ENCODE results near the gene KCNT1.

The KCNT1 gene

DNA sequence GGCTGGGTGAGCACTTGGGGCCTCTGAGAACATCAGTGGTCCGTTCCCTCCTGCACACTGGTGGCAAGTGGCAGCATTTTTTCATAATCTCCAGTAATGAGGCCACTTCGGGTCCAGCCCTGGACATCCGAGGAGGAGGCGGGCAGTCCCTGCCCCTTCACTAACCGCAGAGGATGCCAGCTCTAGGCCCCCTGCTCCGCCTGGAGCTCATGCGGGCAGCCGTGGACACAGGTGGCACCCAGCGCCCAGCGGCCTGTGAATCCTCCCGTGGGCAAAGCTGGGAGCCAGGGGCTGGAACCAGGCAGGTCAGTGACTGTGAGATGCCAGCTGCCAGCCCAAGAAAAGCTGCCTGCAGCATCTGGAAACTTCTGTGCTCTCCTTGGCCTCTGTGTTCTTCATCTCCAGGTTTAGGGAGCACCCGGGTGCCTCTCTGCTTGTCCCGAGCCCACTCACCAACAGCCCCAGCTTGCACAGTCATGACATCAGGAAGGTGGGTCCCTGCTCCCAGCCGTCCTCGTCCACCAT is 92.4 kb downstream of the KCNT1 start:
- Histone ChIP-seq H3K4me3 (ENCODE audit: insufficient read depth, low read length, poor library complexity, severe bottlenecking) (no peak overlapping the region), H3F3A (ENCODE audit: insufficient read depth) (no peaks in the 10 kb centered on the region), H4K20me1 (ENCODE audit: low read depth, low read length) (no peaks in the 10 kb centered on the region), H3K9me3 (ENCODE audit: insufficient read depth, low read length) (no peaks in the 10 kb centered on the region), H2AFZ (ENCODE audit: low read depth, low read length, severe bottlenecking) (no peak overlapping the region), H3K27ac (ENCODE audit: low read depth, low read length) (no peak overlapping the region), H3K9me2 (replicated peaks; ENCODE audit: insufficient read depth, low read length) (no peaks in the 10 kb centered on the region), H3K27me3 (ENCODE audit: low read length) (no peaks in the 10 kb centered on the region), H3K4me2 (ENCODE audit: low read depth, low read length, poor library complexity, severe bottlenecking) (no peak overlapping the region), H3K9ac (ENCODE audit: low read length) (no peak overlapping the region), H3K79me2 (ENCODE audit: insufficient read depth, low read length) (no peaks in the 10 kb centered on the region), H3K36me3 (ENCODE audit: low read length) (no peaks in the 10 kb centered on the region)
- TF ChIP-seq CTCF (IDR thresholded peaks at IDR 0.05; ENCODE audit: insufficient read depth, low read length, poor library complexity, severe bottlenecking) (no peak), EZH2phosphoT487 (conservative IDR thresholded peaks at IDR 0.05; ENCODE audit: low read length) (no peak)

GRCh38 chr9:135795391-135795790 is 93.4 kb downstream of the KCNT1 start:
- H3K27me3 ChIP-seq (ENCODE audit: low read length) = no peaks in the 10 kb centered on the region
- H2AFZ ChIP-seq (ENCODE audit: low read depth, low read length, severe bottlenecking) = no peak overlapping the region
- H3K27ac ChIP-seq (ENCODE audit: low read depth, low read length) = no peak overlapping the region
- no peaks in the 10 kb centered on the region for H3K36me3 ChIP-seq (ENCODE audit: low read length)
- no peaks in the 10 kb centered on the region for H3K9me3 ChIP-seq (ENCODE audit: insufficient read depth, low read length)
- H3K4me3 ChIP-seq (ENCODE audit: insufficient read depth, low read length, poor library complexity, severe bottlenecking) = no peak overlapping the region
- H4K20me1 ChIP-seq (ENCODE audit: low read depth, low read length) = no peaks in the 10 kb centered on the region
- H3K9ac ChIP-seq (ENCODE audit: low read length) = no peak overlapping the region
- no peak overlapping the region for H3K4me2 ChIP-seq (ENCODE audit: low read depth, low read length, poor library complexity, severe bottlenecking)
- H3K9me2 ChIP-seq (replicated peaks; ENCODE audit: insufficient read depth, low read length) = no peaks in the 10 kb centered on the region
- no peaks in the 10 kb centered on the region for H3F3A ChIP-seq (ENCODE audit: insufficient read depth)
- H3K79me2 ChIP-seq (ENCODE audit: insufficient read depth, low read length) = no peaks in the 10 kb centered on the region
- TF ChIP-seq EZH2phosphoT487 (conservative IDR thresholded peaks at IDR 0.05; ENCODE audit: low read length) (no peak), CTCF (IDR thresholded peaks at IDR 0.05; ENCODE audit: insufficient read depth, low read length, poor library complexity, severe bottlenecking) (no peak)

- no peaks in the 10 kb centered on the region for H4K20me1 ChIP-seq (ENCODE audit: low read depth, low read length)
- no peak overlapping the region for H3K27ac ChIP-seq (ENCODE audit: low read depth, low read length)
- H3K27me3 ChIP-seq (ENCODE audit: low read length) = no peaks in the 10 kb centered on the region
- no peak overlapping the region for H3K4me3 ChIP-seq (ENCODE audit: insufficient read depth, low read length, poor library complexity, severe bottlenecking)
- H3K9me3 ChIP-seq (ENCODE audit: insufficient read depth, low read length) = no peaks in the 10 kb centered on the region
- H3K9ac ChIP-seq (ENCODE audit: low read length) = no peak overlapping the region
- no peak overlapping the region for H2AFZ ChIP-seq (ENCODE audit: low read depth, low read length, severe bottlenecking)
- H3F3A ChIP-seq (ENCODE audit: insufficient read depth) = no peaks in the 10 kb centered on the region
- H3K36me3 ChIP-seq (ENCODE audit: low read length) = no peaks in the 10 kb centered on the region
- H3K4me2 ChIP-seq (ENCODE audit: low read depth, low read length, poor library complexity, severe bottlenecking) = no peak overlapping the region
- no peaks in the 10 kb centered on the region for H3K9me2 ChIP-seq (replicated peaks; ENCODE audit: insufficient read depth, low read length)
- no peak for TF ChIP-seq EZH2phosphoT487 (conservative IDR thresholded peaks at IDR 0.05; ENCODE audit: low read length)
- no peak for TF ChIP-seq CTCF (IDR thresholded peaks at IDR 0.05; ENCODE audit: insufficient read depth, low read length, poor library complexity, severe bottlenecking)
- no peaks in the 10 kb centered on the region for H3K79me2 ChIP-seq (ENCODE audit: insufficient read depth, low read length)
Observed at GRCh38 chr9:135796784-135797485, 95.0 kb downstream of the KCNT1 start.
